ENCODE data around the gene IFI27. TPM values are rescaled to one million over a fixed set of nuclear protein-coding genes. Genes with fewer than 3 reads are reported as not detected.

The IFI27 gene
- total RNA-seq, 2 experiments from 2014 or later = 0.63 to 1.5 TPM

GRCh38 chr14:94144765-94145164, 34.2 kb downstream of the IFI27 start:
- POLR2A ChIA-PET = no interaction called here
- peaks cover 16% of the 10 kb centered on the region for H3K4me1 ChIP-seq (ENCODE audit: insufficient read depth, low read length, poor library complexity, severe bottlenecking)
- TF ChIP-seq EZH2phosphoT487 (IDR thresholded peaks at IDR 0.05; ENCODE audit: borderline replicate concordance, low read depth, low read length) = no peak
- no peak for TF ChIP-seq CTCF (conservative IDR thresholded peaks at IDR 0.05; ENCODE audit: low read length)
- intact Hi-C loops (cut with micrococcal nuclease; ENCODE audit: unreplicated experiment) = no loop called here
- DNase-seq (ENCODE audit: low spot score) = no peak
- no peaks in the 10 kb centered on the region for H3K9me3 ChIP-seq (ENCODE audit: low read length)
- H3K79me2 ChIP-seq (ENCODE audit: insufficient read depth, low read depth, low read length) = no peaks in the 10 kb centered on the region
- CTCF ChIA-PET (ENCODE audit: unreplicated experiment) = interaction anchor here (1.3 kb wide), 1 partner anchor 12 kb away, joined by 5 read pairs; no protein-coding TSS in a partner anchor
- H3K4me3 ChIP-seq (ENCODE audit: low read depth, low read length, poor library complexity, severe bottlenecking) = no peak overlapping the region
- no peak overlapping the region for H3K27ac ChIP-seq (ENCODE audit: low read depth, low read length, poor library complexity, severe bottlenecking)
- peak overlapping the region; percentile 65 for H2AFZ ChIP-seq (ENCODE audit: low read length)
- H3K36me3 ChIP-seq (ENCODE audit: insufficient read depth, low read length) = no peaks in the 10 kb centered on the region
- BruUV-seq (replicated peaks) = no TSS peak
- no peak overlapping the region for H3K4me2 ChIP-seq (ENCODE audit: low read length)
- H4K20me1 ChIP-seq (ENCODE audit: insufficient read depth, low read length) = no peaks in the 10 kb centered on the region
- no peaks in the 10 kb centered on the region for H3K9me2 ChIP-seq (ENCODE audit: insufficient read depth, low read length)

DNA sequence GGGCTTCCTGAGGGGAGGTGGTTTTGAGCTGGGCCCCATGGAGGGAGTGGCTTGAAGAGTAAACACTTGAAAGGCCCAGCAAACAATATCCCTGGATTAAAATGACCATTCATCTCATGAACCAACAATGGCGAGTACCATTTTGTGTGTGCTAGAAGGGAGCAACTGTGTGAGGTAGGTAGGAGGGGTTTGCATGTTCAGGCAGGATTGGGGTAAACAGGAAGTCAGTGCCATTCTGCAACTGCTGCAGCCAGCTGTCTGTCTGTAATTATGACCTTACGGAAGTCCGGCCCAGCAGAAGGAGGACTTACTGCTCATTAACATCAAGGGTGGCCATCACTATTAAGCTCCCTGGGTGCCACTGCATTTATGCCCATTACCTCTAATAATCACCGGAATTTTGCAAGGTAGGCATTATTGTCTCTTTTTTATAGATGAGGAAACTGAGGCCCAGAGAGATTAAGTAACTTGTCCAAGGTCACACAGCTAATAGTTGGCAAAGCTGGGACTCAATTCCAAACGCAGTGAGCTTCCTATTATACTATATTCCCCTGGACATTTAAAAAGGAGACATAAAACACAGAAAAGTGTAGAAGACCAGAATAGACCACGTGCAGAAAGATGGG, 35.5 kb downstream of the IFI27 start:
- Histone ChIP-seq H4K20me1 (ENCODE audit: insufficient read depth, low read length) (no peaks in the 10 kb centered on the region), H3K79me2 (ENCODE audit: insufficient read depth, low read depth, low read length) (no peaks in the 10 kb centered on the region), H3K27ac (ENCODE audit: low read depth, low read length, poor library complexity, severe bottlenecking) (no peak overlapping the region), H3K9me3 (ENCODE audit: low read length) (no peaks in the 10 kb centered on the region), H3K4me2 (ENCODE audit: low read length) (no peak overlapping the region), H2AFZ (ENCODE audit: low read length) (peak overlapping the region; percentile 60; the same call in 1 of the 2 replicates), H3K4me3 (ENCODE audit: low read depth, low read length, poor library complexity, severe bottlenecking) (no peak overlapping the region), H3K36me3 (ENCODE audit: insufficient read depth, low read length) (no peaks in the 10 kb centered on the region), H3K9me2 (ENCODE audit: insufficient read depth, low read length) (no peaks in the 10 kb centered on the region), H3K4me1 (ENCODE audit: insufficient read depth, low read length, poor library complexity, severe bottlenecking) (peaks cover 16% of the 10 kb centered on the region)
- no TSS peak for BruUV-seq (replicated peaks)
- no peak for TF ChIP-seq CTCF (conservative IDR thresholded peaks at IDR 0.05; ENCODE audit: low read length)
- no peak for TF ChIP-seq EZH2phosphoT487 (IDR thresholded peaks at IDR 0.05; ENCODE audit: borderline replicate concordance, low read depth, low read length)
- peak; percentile 58 for DNase-seq (ENCODE audit: low spot score)
- intact Hi-C loops (cut with micrococcal nuclease; ENCODE audit: unreplicated experiment) = no loop called here
- ChIA-PET CTCF (ENCODE audit: unreplicated experiment) (interaction anchor here (1.3 kb wide), 1 partner anchor 13 kb away, joined by 5 read pairs; no protein-coding TSS in a partner anchor), POLR2A (interaction anchor here (0.9 kb wide), 1 partner anchor 16 kb away, joined by 3 read pairs; no protein-coding TSS in a partner anchor)

DNA sequence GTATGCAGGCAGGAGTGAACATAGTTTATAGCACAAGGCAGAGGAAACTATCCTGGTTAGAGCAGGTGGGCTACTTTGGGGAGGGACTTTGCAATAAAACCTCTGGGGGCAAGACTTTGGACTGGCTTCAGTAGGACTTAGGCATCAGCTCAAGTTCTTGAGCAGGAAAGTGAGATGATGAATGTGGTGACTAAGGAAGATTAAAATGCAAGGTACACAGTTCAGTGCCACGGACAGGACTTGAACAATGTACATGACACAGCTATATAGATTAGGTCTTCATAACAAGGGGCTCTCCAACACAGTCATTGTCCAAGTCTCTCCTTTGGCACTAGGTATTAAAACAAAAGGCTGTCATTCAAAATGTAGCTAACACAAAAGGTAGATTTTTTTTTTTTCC, 42.1 kb downstream of the IFI27 start:
- TF ChIP-seq CTCF (conservative IDR thresholded peaks at IDR 0.05; ENCODE audit: low read length) (no peak), EZH2phosphoT487 (IDR thresholded peaks at IDR 0.05; ENCODE audit: borderline replicate concordance, low read depth, low read length) (no peak)
- Histone ChIP-seq H3K79me2 (ENCODE audit: insufficient read depth, low read depth, low read length) (no peaks in the 10 kb centered on the region), H3K27ac (ENCODE audit: low read depth, low read length, poor library complexity, severe bottlenecking) (no peak overlapping the region), H3K4me1 (ENCODE audit: insufficient read depth, low read length, poor library complexity, severe bottlenecking) (no peaks in the 10 kb centered on the region), H3K36me3 (ENCODE audit: insufficient read depth, low read length) (no peaks in the 10 kb centered on the region), H3K4me3 (ENCODE audit: low read depth, low read length, poor library complexity, severe bottlenecking) (no peak overlapping the region), H3K9me2 (ENCODE audit: insufficient read depth, low read length) (no peaks in the 10 kb centered on the region), H4K20me1 (ENCODE audit: insufficient read depth, low read length) (no peaks in the 10 kb centered on the region), H3K9me3 (ENCODE audit: low read length) (no peaks in the 10 kb centered on the region), H3K4me2 (ENCODE audit: low read length) (no peak overlapping the region), H2AFZ (ENCODE audit: low read length) (no peak overlapping the region)
- CTCF ChIA-PET (ENCODE audit: unreplicated experiment) = no interaction called here
- intact Hi-C loops (cut with micrococcal nuclease; ENCODE audit: unreplicated experiment) = no loop called here
- no TSS peak for BruUV-seq (replicated peaks)
- POLR2A ChIA-PET = interaction anchor here (0.5 to 1.2 kb wide), 2 partner anchors 16 to 141 kb away, joined by 3 to 5 read pairs; no protein-coding TSS in a partner anchor
- DNase-seq (ENCODE audit: low spot score) = no peak
